Heart left ventricle (tissue), 16 donors: ENCODE data around the gene CELF2. TPM values are rescaled to one million over a fixed set of nuclear protein-coding genes. Genes with fewer than 3 reads are reported as not detected.

Source experiments
- ATAC-seq, 4 donors: fragments of 200-7000 bp; cut with Tn5 transposase; one replicate each; pipeline ENCODE4 v1.9.1; 2020 to 2022; ENCODE audit warnings: moderate library complexity in 4 of 4, mild to moderate bottlenecking in 3 of 4, moderate number of reproducible peaks in 1 of 4
- DNase-seq, 5 donors: peaks; one replicate each; pipeline ENCODE4 v3.0.0-alpha.2; 2020
- H3K27ac ChIP-seq, 12 donors: fragments of 200-600 bp; sonication (generic) in 4 of 12; one replicate each; pipeline versions ENCODE4 v1.5.0 to v1.8.0; 2016 to 2022; ENCODE audit warnings: mild to moderate bottlenecking in 2 of 12
- H3K27me3 ChIP-seq, 9 donors: fragments of 200-600 bp; sonication (generic) in 2 of 9; one replicate each; pipeline versions ENCODE4 v1.5.1 to v1.8.0; 2016 to 2022; ENCODE audit warnings: mild to moderate bottlenecking in 3 of 9
- H3K36me3 ChIP-seq, 9 donors: fragments of 200-600 bp; sonication (generic) in 2 of 9; one replicate each; pipeline versions ENCODE4 v1.5.0 to v1.8.0; 2018 to 2022; ENCODE audit warnings: mild to moderate bottlenecking in 2 of 9
- H3K4me1 ChIP-seq, 12 donors: fragments of 200-600 bp; sonication (generic) in 4 of 12; one replicate each; pipeline versions ENCODE4 v1.5.0 to v1.8.0; 2016 to 2022; ENCODE audit warnings: mild to moderate bottlenecking in 3 of 12
- H3K4me3 ChIP-seq, 12 donors: fragments of 200-600 bp; sonication (generic) in 4 of 12; one replicate each; pipeline versions ENCODE4 v1.5.0 to v1.8.0; 2017 to 2022; ENCODE audit warnings: mild to moderate bottlenecking in 9 of 12, moderate library complexity in 4 of 12
- H3K9me3 ChIP-seq, 12 donors: fragments of 200-600 bp; sonication (generic) in 4 of 12; one replicate each; pipeline versions ENCODE4 v1.5.0 to v1.8.0; 2016 to 2022; ENCODE audit warnings: mild to moderate bottlenecking in 1 of 12
- POLR2A ChIP-seq, 2 donors: fragments of 450-650 bp; IDR thresholded peaks; one replicate each; pipeline ENCODE4 v1.6.1; 2017; ENCODE audit warnings: antibody characterized with exemption in 2 of 2, mild to moderate bottlenecking in 2 of 2, moderate library complexity in 2 of 2
- WGBS, 4 donors: extraction: QIAGEN DNeasy Blood & Tissue Kit in 2 of 4; methylation state at CpG; one replicate each; pipeline versions ENCODE4 v1.1.5 to v1.1.7; 2013 to 2018; 5-methylcytosine and 5-hydroxymethylcytosine counted together
- intact Hi-C, 10 donors: fragments of 100-400 bp; cut with DNase I; formaldehyde crosslinking; loops; one replicate each; pipeline versions ENCODE4 v1.11.1 to v1.14.2; 2022
- polyA plus RNA-seq, 2 donors: library from polyadenylated mRNA; stranded (reverse); fragments of 200-250 nt; gene quantifications; one replicate each; pipeline ENCODE4 v1.2.3, GENCODE V29; 2013
- total RNA-seq, 9 donors: library from RNA; depleted of rRNA in 2 of 9; stranded (reverse); fragments of >200 nt in 2 of 9; fragmentation: NEBNext Ultra II Directional in 3 of 9; extraction: Animal tissue kit (Norgen Biotek cat#: 25700) in 3 of 9; gene quantifications; one replicate each; pipeline versions ENCODE4 v1.1.0 to v1.2.4, GENCODE V29; 2016 to 2023
- TF ChIP-seq, protein P1 (sequence below), 12 donors: fragments of 200-600 bp; sonication (generic) in 4 of 12; IDR thresholded peaks; one replicate each; pipeline versions ENCODE4 v1.5.0 to v1.8.0; 2018 to 2022; ENCODE audit warnings: antibody characterized with exemption in 12 of 12, mild to moderate bottlenecking in 5 of 12
- donor health status: ischemic (EF 13 %, LVEDD 7.1; RV severe dilation, severe dysfunction).
- donor health status: healthy with polysubstance abuse.
- donor health status: DM: no; HTN: yes; CAD: no.
- donor health status: DM: no; HTN: no; CAD: no.
- donor health status: ischemic (EF 25% LVEDD 6.9; RV normal size, moderate dysfunction).
- donor health status: ischemic (EF 25% LVEDD 5.7; RV mildly dilated, moderate dysfunction).
- donor health status: healthy.
- donor health status: DM: yes; HTN: yes; CAD: no.
- donor health status: ischemic (EF 35%, LVEDD 5.7; RV mildly dilated, moderate dysfunction).
- donor health status: nonischemic (EF 11% LVEDD 7.7; RV severe dilation, severe dysfunction).
- donor health status: DM: yes; HTN: yes; CAD: no.
- donor health status: PGD.
- donor health status: ischemic (EF 29% LVEDD 5.4; RV normal size, mild dysfunction).
- donor health status: nonischemic (EF 23%, LVEDD 6.1; RV moderate dilation, normal function).

The CELF2 gene
- total and polyA plus RNA-seq, 11 donors = 14.2 to 103 (median 67.1) TPM

DNA sequence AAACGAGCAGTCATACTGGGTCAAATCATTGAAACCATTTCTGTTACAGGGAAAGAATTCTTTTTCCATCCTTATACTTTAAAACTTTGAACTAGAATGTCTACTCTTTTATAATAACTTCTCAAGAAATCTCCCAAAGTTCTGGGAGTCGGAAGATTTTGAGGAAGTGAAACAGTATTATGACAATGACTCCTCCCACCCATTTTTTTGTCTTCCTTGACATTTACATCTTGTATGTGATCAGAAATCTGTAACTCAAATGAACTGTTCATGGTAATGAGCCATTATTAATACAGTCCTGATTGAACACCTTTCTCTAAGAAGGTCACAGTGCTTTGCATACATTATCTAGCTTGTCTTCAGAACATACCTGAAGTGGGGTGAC is 227.4 kb downstream of the CELF2 start:
- DNase-seq (no peak), ATAC-seq (no peak)
- no peak overlapping the region for H3K4me3 ChIP-seq
- peaks cover 0 to 80% (median 44%) of the 10 kb centered on the region in 12 donors for H3K4me1 ChIP-seq
- H3K9me3 ChIP-seq = no peaks in the 10 kb centered on the region
- TF ChIP-seq POLR2A (IDR thresholded peaks at IDR 0.05) = no peak
- TF ChIP-seq, protein P1, sequence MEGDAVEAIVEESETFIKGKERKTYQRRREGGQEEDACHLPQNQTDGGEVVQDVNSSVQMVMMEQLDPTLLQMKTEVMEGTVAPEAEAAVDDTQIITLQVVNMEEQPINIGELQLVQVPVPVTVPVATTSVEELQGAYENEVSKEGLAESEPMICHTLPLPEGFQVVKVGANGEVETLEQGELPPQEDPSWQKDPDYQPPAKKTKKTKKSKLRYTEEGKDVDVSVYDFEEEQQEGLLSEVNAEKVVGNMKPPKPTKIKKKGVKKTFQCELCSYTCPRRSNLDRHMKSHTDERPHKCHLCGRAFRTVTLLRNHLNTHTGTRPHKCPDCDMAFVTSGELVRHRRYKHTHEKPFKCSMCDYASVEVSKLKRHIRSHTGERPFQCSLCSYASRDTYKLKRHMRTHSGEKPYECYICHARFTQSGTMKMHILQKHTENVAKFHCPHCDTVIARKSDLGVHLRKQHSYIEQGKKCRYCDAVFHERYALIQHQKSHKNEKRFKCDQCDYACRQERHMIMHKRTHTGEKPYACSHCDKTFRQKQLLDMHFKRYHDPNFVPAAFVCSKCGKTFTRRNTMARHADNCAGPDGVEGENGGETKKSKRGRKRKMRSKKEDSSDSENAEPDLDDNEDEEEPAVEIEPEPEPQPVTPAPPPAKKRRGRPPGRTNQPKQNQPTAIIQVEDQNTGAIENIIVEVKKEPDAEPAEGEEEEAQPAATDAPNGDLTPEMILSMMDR (IDR thresholded peaks at IDR 0.05) = no peak
- no peaks in the 10 kb centered on the region for H3K27me3 ChIP-seq
- H3K27ac ChIP-seq = peak overlapping the region in 1 of 12 donors; percentile 24
- WGBS, 4 donors = 61 to 91% (median 87%) methylated on average over 2 of the region's 2 CpGs
- intact Hi-C loops = no loop called here
- H3K36me3 ChIP-seq = peaks cover 0 to 27% (median under 1%) of the 10 kb centered on the region in 9 donors

DNA sequence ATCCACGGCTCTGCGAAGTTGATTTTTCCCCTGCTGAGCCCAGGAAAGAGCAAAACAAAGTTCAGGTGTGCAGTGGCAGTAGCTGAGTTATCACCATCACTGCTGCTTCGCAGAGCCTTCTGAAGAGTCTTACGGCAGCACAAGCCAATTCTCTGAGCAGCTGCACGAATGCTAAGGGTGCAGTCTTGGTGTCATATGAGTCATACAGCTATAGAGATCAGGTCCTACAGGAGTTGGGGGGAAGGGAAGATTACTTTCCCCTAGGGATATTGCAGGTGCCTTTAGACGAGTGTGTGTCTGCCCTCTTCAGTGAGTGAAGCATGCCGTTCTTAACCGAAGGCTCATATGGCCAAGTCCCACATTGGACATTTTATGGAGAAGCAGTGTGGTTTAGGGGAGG is 227.8 kb downstream of the CELF2 start:
- WGBS, 4 donors = 69 to 83% (median 81%) methylated on average over 8 of the region's 8 CpGs
- DNase-seq = no peak
- peaks cover 0 to 31% (median 5%) of the 10 kb centered on the region in 9 donors for H3K36me3 ChIP-seq
- no peak overlapping the region for H3K27ac ChIP-seq
- peaks cover 0 to 82% (median 45%) of the 10 kb centered on the region in 12 donors for H3K4me1 ChIP-seq
- no peak overlapping the region for H3K4me3 ChIP-seq
- no peak for ATAC-seq
- no peaks in the 10 kb centered on the region for H3K9me3 ChIP-seq
- intact Hi-C loops = no loop called here
- TF ChIP-seq, protein P1 (IDR thresholded peaks at IDR 0.05) = no peak
- TF ChIP-seq POLR2A (IDR thresholded peaks at IDR 0.05) = no peak
- H3K27me3 ChIP-seq = no peaks in the 10 kb centered on the region

GRCh38 chr10:11245981-11246590 is 228.4 kb downstream of the CELF2 start:
- 92 to 93% (median 92%) methylated on average over 9 of the region's 9 CpGs for WGBS, 4 donors
- no peak for ATAC-seq
- H3K36me3 ChIP-seq = peaks cover 0 to 36% (median 5%) of the 10 kb centered on the region in 9 donors
- no peak overlapping the region for H3K27ac ChIP-seq
- H3K4me1 ChIP-seq = peaks cover 0 to 81% (median 40%) of the 10 kb centered on the region in 12 donors
- no peak overlapping the region for H3K4me3 ChIP-seq
- TF ChIP-seq, protein P1 (IDR thresholded peaks at IDR 0.05) = no peak
- no peak for TF ChIP-seq POLR2A (IDR thresholded peaks at IDR 0.05)
- no peaks in the 10 kb centered on the region for H3K9me3 ChIP-seq
- H3K27me3 ChIP-seq = no peaks in the 10 kb centered on the region
- no peak for DNase-seq
- intact Hi-C loops = no loop called here

DNA sequence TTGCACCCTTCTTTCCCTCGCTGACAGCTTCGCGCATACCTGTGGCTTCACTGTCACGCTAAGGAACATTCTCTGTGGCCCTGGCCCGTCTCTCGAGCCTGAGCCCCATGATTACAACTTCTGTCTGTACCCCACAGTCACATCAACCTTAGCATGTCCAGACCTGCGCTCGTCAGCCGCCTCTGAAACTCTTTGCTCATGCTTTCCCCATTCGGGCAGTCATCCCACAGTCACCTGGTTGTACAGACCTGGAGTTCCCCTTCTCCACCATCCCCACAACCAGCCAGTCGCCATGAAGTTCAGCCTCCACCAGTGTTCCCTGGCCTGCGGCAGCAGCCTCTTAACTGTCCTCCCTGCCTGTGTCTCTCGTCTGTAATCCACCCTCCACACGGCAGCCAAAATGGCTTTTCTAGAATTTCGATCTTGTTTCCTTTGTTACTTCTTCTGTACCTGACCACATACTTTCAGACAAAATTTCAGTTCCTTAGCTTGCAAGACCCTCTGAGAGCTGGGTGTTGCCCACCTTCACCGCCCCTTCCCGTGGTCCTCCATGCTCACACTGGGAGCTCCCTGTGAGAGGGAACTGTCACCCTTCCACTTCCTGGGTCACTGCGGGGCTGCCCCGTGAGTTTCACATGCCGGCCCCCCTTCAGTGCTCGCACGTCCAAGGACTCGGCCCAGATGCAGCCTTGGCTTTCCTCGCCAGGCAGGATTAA is 229.2 kb downstream of the CELF2 start:
- 93 to 96% (median 94%) methylated on average over 24 of the region's 24 CpGs for WGBS, 4 donors
- no peaks in the 10 kb centered on the region for H3K27me3 ChIP-seq
- ATAC-seq (no peak), DNase-seq (no peak)
- H3K27ac ChIP-seq = no peak overlapping the region
- intact Hi-C loops = no loop called here
- peaks cover 0 to 44% (median 5%) of the 10 kb centered on the region in 9 donors for H3K36me3 ChIP-seq
- peaks cover 0 to 78% (median 36%) of the 10 kb centered on the region in 12 donors for H3K4me1 ChIP-seq
- H3K9me3 ChIP-seq = no peaks in the 10 kb centered on the region
- H3K4me3 ChIP-seq = no peak overlapping the region
- no peak for TF ChIP-seq POLR2A (IDR thresholded peaks at IDR 0.05)
- TF ChIP-seq, protein P1 (IDR thresholded peaks at IDR 0.05) = no peak
